ENCODE data around the gene SPATA33.

DNA sequence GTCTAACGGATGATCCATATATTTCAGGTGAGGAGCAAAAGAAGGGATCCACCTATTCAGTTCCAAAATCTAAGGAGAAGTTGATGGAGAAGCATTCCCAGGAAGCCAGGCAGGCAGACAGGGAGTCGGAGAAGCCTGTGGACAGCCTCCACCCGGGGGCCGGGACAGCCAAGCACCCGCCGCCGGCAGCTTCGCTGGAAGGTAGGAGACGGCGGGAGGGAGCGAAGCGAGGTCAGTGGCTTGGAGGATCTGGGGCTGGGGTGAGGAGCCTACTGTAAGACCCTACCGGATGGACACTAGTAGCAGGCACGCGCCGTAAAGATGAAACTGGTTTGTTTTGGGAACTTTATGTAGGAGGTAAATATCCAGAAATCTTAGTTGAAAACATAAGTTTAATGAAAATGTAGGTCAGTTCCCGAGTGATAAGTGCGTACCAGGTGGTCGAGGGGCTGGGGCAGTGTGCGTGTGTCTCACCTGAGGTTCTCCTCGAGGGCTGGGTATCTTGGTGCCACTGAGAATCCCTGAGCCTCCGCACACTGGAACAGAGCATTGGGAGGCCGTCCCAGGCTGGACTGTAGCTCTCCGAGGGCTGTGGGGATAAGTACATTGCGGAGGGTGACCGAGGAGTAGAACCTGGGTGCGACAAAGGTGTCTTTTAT is 714 bp downstream of the SPATA33 start:
- TF ChIP-seq, protein P1, sequence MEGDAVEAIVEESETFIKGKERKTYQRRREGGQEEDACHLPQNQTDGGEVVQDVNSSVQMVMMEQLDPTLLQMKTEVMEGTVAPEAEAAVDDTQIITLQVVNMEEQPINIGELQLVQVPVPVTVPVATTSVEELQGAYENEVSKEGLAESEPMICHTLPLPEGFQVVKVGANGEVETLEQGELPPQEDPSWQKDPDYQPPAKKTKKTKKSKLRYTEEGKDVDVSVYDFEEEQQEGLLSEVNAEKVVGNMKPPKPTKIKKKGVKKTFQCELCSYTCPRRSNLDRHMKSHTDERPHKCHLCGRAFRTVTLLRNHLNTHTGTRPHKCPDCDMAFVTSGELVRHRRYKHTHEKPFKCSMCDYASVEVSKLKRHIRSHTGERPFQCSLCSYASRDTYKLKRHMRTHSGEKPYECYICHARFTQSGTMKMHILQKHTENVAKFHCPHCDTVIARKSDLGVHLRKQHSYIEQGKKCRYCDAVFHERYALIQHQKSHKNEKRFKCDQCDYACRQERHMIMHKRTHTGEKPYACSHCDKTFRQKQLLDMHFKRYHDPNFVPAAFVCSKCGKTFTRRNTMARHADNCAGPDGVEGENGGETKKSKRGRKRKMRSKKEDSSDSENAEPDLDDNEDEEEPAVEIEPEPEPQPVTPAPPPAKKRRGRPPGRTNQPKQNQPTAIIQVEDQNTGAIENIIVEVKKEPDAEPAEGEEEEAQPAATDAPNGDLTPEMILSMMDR (IDR thresholded peaks at IDR 0.05), result no peak
- no peak for TF ChIP-seq ZFX (IDR thresholded peaks at IDR 0.05; ENCODE audit: borderline replicate concordance)

All from 22Rv1 (cell line).